ENCODE measurements around the gene QARS1. TPM values are rescaled to one million over a fixed set of nuclear protein-coding genes. Genes with fewer than 3 reads are reported as not detected.

The QARS1 gene
- 100 to 1,000 TPM in 2 of 6 experiments, 10 to 100 TPM in 4; 81.5 to 148 (median 93.5) TPM for total RNA-seq
- long read RNA-seq, transcript QARS-201 (24 exons, 2,827 nt) = major isoform, 8 of 13 reads
- long read RNA-seq, partial matches to known transcripts = 1 of 13 reads
- long read RNA-seq, other reads (novel, unspliced or antisense) = 2 of 13 reads

- Histone ChIP-seq H3K4me1 (peaks cover 0 to 15% (median 0%) of the 10 kb centered on the region in 4 donors), H3K36me3 (peaks cover 0 to 49% (median 17%) of the 10 kb centered on the region in 4 donors), H3K9me3 (no peaks in the 10 kb centered on the region), H3K27ac (peak within 1 kb of the TSS; percentile 37 to 68 (median 59)), H3K4me3 (peak within 1 kb of the TSS; percentile 90 to 96 (median 94)), H3K27me3 (no peaks in the 10 kb centered on the region)
- TF ChIP-seq CTCF (IDR thresholded peaks at IDR 0.05) = no peak
- peak; percentile 56 for TF ChIP-seq POLR2A (IDR thresholded peaks at IDR 0.05)
- peak; percentile 91 to 94 (median 92) for DNase-seq
- ATAC-seq = peak; percentile 97 to 99 (median 98)
- 0% methylated on average over 7 of the region's 50 CpGs for WGBS (ENCODE audit: insufficient coverage, low coverage, low lambda C conversion rate, missing lambda C conversion rate)
- intact Hi-C loops (cut with DNase I) = no loop called here
Observed at GRCh38 chr3:49104427-49105291, at the start of gene QARS1. Gene QARS1, minus strand, starts transcription at chr3:49104757. Its CDS starts 24 bp downstream, at chr3:49104733.

GRCh38 chr3:49153349-49153912 lies 48.9 kb upstream of the QARS1 start:
- peak in 1 of 4 donors; percentile 16 for ATAC-seq
- WGBS (ENCODE audit: insufficient coverage, low coverage, low lambda C conversion rate, missing lambda C conversion rate) = no CpG with 5 or more reads among the region's 3 CpGs
- intact Hi-C loops (cut with DNase I) = no loop called here

GRCh38 chr3:49151610-49152009 lies 47.1 kb upstream of the QARS1 start:
- Histone ChIP-seq H3K4me3 (no peak overlapping the region), H3K27ac (no peak overlapping the region), H3K36me3 (no peaks in the 10 kb centered on the region), H3K9me3 (no peaks in the 10 kb centered on the region), H3K27me3 (no peaks in the 10 kb centered on the region), H3K4me1 (no peaks in the 10 kb centered on the region)
- 86% methylated on average over 1 of the region's 2 CpGs for WGBS (ENCODE audit: insufficient coverage, low coverage, low lambda C conversion rate, missing lambda C conversion rate)
- TF ChIP-seq CTCF (IDR thresholded peaks at IDR 0.05) = no peak
- ATAC-seq (no peak), DNase-seq (no peak)
- intact Hi-C loops (cut with DNase I) = no loop called here

More at GRCh38 chr3:49153349-49153912, 48.9 kb upstream of the QARS1 start:
- Histone ChIP-seq H3K4me3 (no peak overlapping the region), H3K36me3 (no peaks in the 10 kb centered on the region), H3K4me1 (no peaks in the 10 kb centered on the region), H3K27me3 (no peaks in the 10 kb centered on the region), H3K9me3 (no peaks in the 10 kb centered on the region), H3K27ac (no peak overlapping the region)
- TF ChIP-seq CTCF (IDR thresholded peaks at IDR 0.05) (no peak), POLR2A (IDR thresholded peaks at IDR 0.05) (no peak)
- DNase-seq = no peak

GRCh38 chr3:49148159-49148558 lies 43.6 kb upstream of the QARS1 start:
- Histone ChIP-seq H3K4me3 (no peak overlapping the region), H3K4me1 (no peaks in the 10 kb centered on the region), H3K27me3 (no peaks in the 10 kb centered on the region), H3K36me3 (no peaks in the 10 kb centered on the region), H3K9me3 (no peaks in the 10 kb centered on the region), H3K27ac (no peak overlapping the region)
- 76% methylated on average over 4 of the region's 5 CpGs for WGBS (ENCODE audit: insufficient coverage, low coverage, low lambda C conversion rate, missing lambda C conversion rate)
- DNase-seq = no peak
- no peak for TF ChIP-seq POLR2A (IDR thresholded peaks at IDR 0.05)
- TF ChIP-seq CTCF (IDR thresholded peaks at IDR 0.05) = no peak
- no peak for ATAC-seq
- intact Hi-C loops (cut with DNase I) = no loop called here
